ENCODE measurements around the gene NTM. TPM values are rescaled to one million over a fixed set of nuclear protein-coding genes. Genes with fewer than 3 reads are reported as not detected.

NTM gene
- total RNA-seq, 1 experiment from 2014 or later = not detected

- no peak overlapping the region for H3K4me2 ChIP-seq (ENCODE audit: low read length)
- no peak overlapping the region for H2AFZ ChIP-seq (ENCODE audit: low read depth, low read length, poor library complexity, severe bottlenecking)
- POLR2A ChIA-PET = no interaction called here
- no peaks in the 10 kb centered on the region for H4K20me1 ChIP-seq (ENCODE audit: insufficient read depth)
- no peak for ATAC-seq
- TF ChIP-seq JUND (IDR thresholded peaks at IDR 0.05) = no peak
- TF ChIP-seq ZFX (IDR thresholded peaks at IDR 0.05) = no peak
- TF ChIP-seq SP1 (IDR thresholded peaks at IDR 0.05; ENCODE audit: low read depth) = no peak
- no peak for TF ChIP-seq TCF7L2 (IDR thresholded peaks at IDR 0.05; ENCODE audit: borderline replicate concordance, extremely low read depth, insufficient read depth, insufficient read length)
- no peak for TF ChIP-seq SRF (IDR thresholded peaks at IDR 0.05; ENCODE audit: low read depth)
- TF ChIP-seq CTCF (IDR thresholded peaks at IDR 0.05 in 2 of 3, conservative IDR thresholded peaks at IDR 0.05 in 1 of 3; ENCODE audit: borderline replicate concordance in 1 of 3, insufficient read depth in 1 of 3, low read depth in 2 of 3, low read length in 2 of 3) = no peak
- TF ChIP-seq EZH2 (IDR thresholded peaks at IDR 0.05) = no peak
- TF ChIP-seq POLR2A (IDR thresholded peaks at IDR 0.05; ENCODE audit: borderline replicate concordance, extremely low read depth, insufficient read depth, insufficient read length) = no peak
- TF ChIP-seq EGR1 (IDR thresholded peaks at IDR 0.05; ENCODE audit: low read depth) = no peak
- TF ChIP-seq, protein P1, sequence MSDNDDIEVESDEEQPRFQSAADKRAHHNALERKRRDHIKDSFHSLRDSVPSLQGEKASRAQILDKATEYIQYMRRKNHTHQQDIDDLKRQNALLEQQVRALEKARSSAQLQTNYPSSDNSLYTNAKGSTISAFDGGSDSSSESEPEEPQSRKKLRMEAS (IDR thresholded peaks at IDR 0.05) = no peak
- TF ChIP-seq SIN3A (IDR thresholded peaks at IDR 0.05; ENCODE audit: low read depth) = no peak
- CTCF ChIA-PET = no interaction called here
- DNase-seq (ENCODE audit: low read depth, low spot score) = no peak
- no peaks in the 10 kb centered on the region for H3K4me1 ChIP-seq (ENCODE audit: control insufficient read depth in 1 of 2, insufficient read depth in 2 of 2, low read length in 2 of 2)
- intact Hi-C loops (cut with micrococcal nuclease) = no loop called here
- H3K27me3 ChIP-seq (ENCODE audit: insufficient read depth, low read length) = no peaks in the 10 kb centered on the region
- H3K4me3 ChIP-seq (replicated peaks in 1 of 2; ENCODE audit: low read depth in 1 of 2, low read length in 2 of 2) = no peak overlapping the region
- no peaks in the 10 kb centered on the region for H3K36me3 ChIP-seq (ENCODE audit: control insufficient read depth in 1 of 2, insufficient read depth in 2 of 2, low read length in 2 of 2)
- H3K79me2 ChIP-seq (ENCODE audit: insufficient read depth, low read length) = no peaks in the 10 kb centered on the region
- H3K9ac ChIP-seq (ENCODE audit: low read length) = no peak overlapping the region
- no peak overlapping the region for H3K27ac ChIP-seq (ENCODE audit: low read depth, low read length)
- no TSS peak for BruUV-seq (replicated peaks)
- RAD21 ChIA-PET (ENCODE audit: low non-redundant PET in 1 of 2, low total read pairs in 2 of 2, uncharacterized antibody in 2 of 2, unreplicated experiment in 2 of 2) = no interaction called here
- peaks cover 7 to 19% of the 10 kb centered on the region in 2 experiments; a peak in 2 of 4 replicates for H3K9me3 ChIP-seq (ENCODE audit: control insufficient read depth in 1 of 2, insufficient read depth in 1 of 2, low read depth in 1 of 2, low read length in 2 of 2)
- no peaks in the 10 kb centered on the region for H3K9me2 ChIP-seq (ENCODE audit: insufficient read depth)
These were observed 443.7 kb downstream of the NTM start for GRCh38 chr11:131814108-131814507.

Measured in HCT116 (cell line).